Measurements from ENCODE around the gene MRPL54. TPM values are rescaled to one million over a fixed set of nuclear protein-coding genes. Genes with fewer than 3 reads are reported as not detected.

MRPL54 gene
- total and polyA plus RNA-seq, 2 experiments from 2014 or later = 29.7 to 89.9 TPM

DNA sequence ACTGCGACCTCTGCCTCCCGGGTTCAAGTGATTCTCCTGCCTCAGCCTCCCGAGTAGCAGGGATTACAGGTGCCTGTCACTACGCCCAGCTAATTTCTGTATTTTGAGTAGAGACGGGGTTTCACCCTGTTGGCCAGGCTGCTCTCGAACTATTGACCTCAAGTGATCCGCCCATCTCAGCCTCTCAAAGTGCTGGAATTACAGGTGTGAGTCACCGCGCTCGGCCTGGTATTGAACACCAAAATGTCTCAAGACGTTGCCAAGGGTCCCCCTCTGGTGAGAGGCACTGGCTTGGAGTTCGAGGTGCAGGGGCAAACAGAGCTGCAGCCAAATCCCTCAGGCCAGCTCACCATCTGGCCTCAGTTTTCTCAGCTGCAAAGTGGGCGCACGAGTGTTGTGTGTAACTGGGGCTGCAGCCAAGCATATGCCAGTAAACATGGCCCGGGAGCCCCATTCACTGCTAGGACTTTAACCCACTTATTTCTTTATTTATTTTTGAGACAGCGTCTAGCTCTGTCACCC is 46.3 kb upstream of the MRPL54 start:
- TF ChIP-seq ZNF114 (CRISPR knock-in tag; IDR thresholded peaks at IDR 0.05) (no peak), STAT1 (IDR thresholded peaks at IDR 0.05; ENCODE audit: unreplicated experiment) (no peak), EZH2phosphoT487 (IDR thresholded peaks at IDR 0.05; ENCODE audit: unreplicated experiment) (no peak)
- TF ChIP-seq, protein P1, sequence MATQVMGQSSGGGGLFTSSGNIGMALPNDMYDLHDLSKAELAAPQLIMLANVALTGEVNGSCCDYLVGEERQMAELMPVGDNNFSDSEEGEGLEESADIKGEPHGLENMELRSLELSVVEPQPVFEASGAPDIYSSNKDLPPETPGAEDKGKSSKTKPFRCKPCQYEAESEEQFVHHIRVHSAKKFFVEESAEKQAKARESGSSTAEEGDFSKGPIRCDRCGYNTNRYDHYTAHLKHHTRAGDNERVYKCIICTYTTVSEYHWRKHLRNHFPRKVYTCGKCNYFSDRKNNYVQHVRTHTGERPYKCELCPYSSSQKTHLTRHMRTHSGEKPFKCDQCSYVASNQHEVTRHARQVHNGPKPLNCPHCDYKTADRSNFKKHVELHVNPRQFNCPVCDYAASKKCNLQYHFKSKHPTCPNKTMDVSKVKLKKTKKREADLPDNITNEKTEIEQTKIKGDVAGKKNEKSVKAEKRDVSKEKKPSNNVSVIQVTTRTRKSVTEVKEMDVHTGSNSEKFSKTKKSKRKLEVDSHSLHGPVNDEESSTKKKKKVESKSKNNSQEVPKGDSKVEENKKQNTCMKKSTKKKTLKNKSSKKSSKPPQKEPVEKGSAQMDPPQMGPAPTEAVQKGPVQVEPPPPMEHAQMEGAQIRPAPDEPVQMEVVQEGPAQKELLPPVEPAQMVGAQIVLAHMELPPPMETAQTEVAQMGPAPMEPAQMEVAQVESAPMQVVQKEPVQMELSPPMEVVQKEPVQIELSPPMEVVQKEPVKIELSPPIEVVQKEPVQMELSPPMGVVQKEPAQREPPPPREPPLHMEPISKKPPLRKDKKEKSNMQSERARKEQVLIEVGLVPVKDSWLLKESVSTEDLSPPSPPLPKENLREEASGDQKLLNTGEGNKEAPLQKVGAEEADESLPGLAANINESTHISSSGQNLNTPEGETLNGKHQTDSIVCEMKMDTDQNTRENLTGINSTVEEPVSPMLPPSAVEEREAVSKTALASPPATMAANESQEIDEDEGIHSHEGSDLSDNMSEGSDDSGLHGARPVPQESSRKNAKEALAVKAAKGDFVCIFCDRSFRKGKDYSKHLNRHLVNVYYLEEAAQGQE (IDR thresholded peaks at IDR 0.05; ENCODE audit: unreplicated experiment) = no peak
- Mint-ChIP-seq H3K4me3 (no peak overlapping the region), H3K27me3 (ENCODE audit: insufficient read depth, low read depth, poor library complexity) (peaks cover 12% of the 10 kb centered on the region), H3K4me1 (no peaks in the 10 kb centered on the region), H3K9me3 (no peaks in the 10 kb centered on the region), H3K36me3 (ENCODE audit: low read depth) (no peaks in the 10 kb centered on the region), H3K27ac (no peak overlapping the region)
- Histone ChIP-seq H3K36me3 (ENCODE audit: insufficient read depth) (no peaks in the 10 kb centered on the region), H2AFZ (no peak overlapping the region), H3K4me3 (no peak overlapping the region), H3K9me2 (ENCODE audit: insufficient read depth) (no peaks in the 10 kb centered on the region), H4K20me1 (replicated peaks; ENCODE audit: insufficient read depth) (no peaks in the 10 kb centered on the region), H3K79me2 (replicated peaks; ENCODE audit: insufficient read depth) (no peaks in the 10 kb centered on the region), H3K27me3 (ENCODE audit: insufficient read depth) (no peaks in the 10 kb centered on the region), H3K4me2 (no peak overlapping the region), H3K4me1 (ENCODE audit: insufficient read depth) (no peaks in the 10 kb centered on the region), H3F3A (replicated peaks; ENCODE audit: low read depth) (0 out of 2 replicates have a peak, but pooled peaks cover 2% of the 10 kb centered on the region), H3K27ac (ENCODE audit: low read depth) (no peak overlapping the region)
- DNase-seq (ENCODE audit: low spot score) = no peak
- no peak for ATAC-seq

GRCh38 chr19:3719868-3720267 is 42.6 kb upstream of the MRPL54 start:
- no peak overlapping the region for H3K4me3 Mint-ChIP-seq
- H3K27me3 Mint-ChIP-seq (ENCODE audit: insufficient read depth, low read depth, poor library complexity) = peaks cover 15% of the 10 kb centered on the region
- ATAC-seq = no peak
- TF ChIP-seq CREB1 (CRISPR knock-in tag; IDR thresholded peaks at IDR 0.05; ENCODE audit: low read depth) (no peak), JUNB (IDR thresholded peaks at IDR 0.05; ENCODE audit: unreplicated experiment) (no peak), EZH2 (IDR thresholded peaks at IDR 0.05; ENCODE audit: low read depth, unreplicated experiment) (no peak), EZH2phosphoT487 (IDR thresholded peaks at IDR 0.05; ENCODE audit: unreplicated experiment) (no peak), ZNF114 (CRISPR knock-in tag; IDR thresholded peaks at IDR 0.05) (no peak)
- TF ChIP-seq, protein P1 (IDR thresholded peaks at IDR 0.05; ENCODE audit: unreplicated experiment) = no peak
- TF ChIP-seq, protein P2, sequence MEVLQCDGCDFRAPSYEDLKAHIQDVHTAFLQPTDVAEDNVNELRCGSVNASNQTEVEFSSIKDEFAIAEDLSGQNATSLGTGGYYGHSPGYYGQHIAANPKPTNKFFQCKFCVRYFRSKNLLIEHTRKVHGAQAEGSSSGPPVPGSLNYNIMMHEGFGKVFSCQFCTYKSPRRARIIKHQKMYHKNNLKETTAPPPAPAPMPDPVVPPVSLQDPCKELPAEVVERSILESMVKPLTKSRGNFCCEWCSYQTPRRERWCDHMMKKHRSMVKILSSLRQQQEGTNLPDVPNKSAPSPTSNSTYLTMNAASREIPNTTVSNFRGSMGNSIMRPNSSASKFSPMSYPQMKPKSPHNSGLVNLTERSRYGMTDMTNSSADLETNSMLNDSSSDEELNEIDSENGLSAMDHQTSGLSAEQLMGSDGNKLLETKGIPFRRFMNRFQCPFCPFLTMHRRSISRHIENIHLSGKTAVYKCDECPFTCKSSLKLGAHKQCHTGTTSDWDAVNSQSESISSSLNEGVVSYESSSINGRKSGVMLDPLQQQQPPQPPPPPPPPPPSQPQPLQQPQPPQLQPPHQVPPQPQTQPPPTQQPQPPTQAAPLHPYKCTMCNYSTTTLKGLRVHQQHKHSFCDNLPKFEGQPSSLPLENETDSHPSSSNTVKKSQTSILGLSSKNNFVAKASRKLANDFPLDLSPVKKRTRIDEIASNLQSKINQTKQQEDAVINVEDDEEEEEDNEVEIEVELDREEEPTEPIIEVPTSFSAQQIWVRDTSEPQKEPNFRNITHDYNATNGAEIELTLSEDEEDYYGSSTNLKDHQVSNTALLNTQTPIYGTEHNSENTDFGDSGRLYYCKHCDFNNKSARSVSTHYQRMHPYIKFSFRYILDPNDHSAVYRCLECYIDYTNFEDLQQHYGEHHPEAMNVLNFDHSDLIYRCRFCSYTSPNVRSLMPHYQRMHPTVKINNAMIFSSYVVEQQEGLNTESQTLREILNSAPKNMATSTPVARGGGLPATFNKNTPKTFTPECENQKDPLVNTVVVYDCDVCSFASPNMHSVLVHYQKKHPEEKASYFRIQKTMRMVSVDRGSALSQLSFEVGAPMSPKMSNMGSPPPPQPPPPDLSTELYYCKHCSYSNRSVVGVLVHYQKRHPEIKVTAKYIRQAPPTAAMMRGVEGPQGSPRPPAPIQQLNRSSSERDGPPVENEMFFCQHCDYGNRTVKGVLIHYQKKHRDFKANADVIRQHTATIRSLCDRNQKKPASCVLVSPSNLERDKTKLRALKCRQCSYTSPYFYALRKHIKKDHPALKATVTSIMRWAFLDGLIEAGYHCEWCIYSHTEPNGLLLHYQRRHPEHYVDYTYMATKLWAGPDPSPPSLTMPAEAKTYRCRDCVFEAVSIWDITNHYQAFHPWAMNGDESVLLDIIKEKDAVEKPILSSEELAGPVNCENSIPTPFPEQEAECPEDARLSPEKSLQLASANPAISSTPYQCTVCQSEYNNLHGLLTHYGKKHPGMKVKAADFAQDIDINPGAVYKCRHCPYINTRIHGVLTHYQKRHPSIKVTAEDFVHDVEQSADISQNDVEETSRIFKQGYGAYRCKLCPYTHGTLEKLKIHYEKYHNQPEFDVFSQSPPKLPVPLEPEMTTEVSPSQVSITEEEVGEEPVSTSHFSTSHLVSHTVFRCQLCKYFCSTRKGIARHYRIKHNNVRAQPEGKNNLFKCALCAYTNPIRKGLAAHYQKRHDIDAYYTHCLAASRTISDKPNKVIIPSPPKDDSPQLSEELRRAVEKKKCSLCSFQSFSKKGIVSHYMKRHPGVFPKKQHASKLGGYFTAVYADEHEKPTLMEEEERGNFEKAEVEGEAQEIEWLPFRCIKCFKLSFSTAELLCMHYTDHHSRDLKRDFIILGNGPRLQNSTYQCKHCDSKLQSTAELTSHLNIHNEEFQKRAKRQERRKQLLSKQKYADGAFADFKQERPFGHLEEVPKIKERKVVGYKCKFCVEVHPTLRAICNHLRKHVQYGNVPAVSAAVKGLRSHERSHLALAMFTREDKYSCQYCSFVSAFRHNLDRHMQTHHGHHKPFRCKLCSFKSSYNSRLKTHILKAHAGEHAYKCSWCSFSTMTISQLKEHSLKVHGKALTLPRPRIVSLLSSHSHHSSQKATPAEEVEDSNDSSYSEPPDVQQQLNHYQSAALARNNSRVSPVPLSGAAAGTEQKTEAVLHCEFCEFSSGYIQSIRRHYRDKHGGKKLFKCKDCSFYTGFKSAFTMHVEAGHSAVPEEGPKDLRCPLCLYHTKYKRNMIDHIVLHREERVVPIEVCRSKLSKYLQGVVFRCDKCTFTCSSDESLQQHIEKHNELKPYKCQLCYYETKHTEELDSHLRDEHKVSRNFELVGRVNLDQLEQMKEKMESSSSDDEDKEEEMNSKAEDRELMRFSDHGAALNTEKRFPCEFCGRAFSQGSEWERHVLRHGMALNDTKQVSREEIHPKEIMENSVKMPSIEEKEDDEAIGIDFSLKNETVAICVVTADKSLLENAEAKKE (CRISPR knock-in tag; IDR thresholded peaks at IDR 0.05) = no peak

More at GRCh38 chr19:3719868-3720267, 42.6 kb upstream of the MRPL54 start:
- Histone ChIP-seq H3K4me3 (no peak overlapping the region), H3K36me3 (ENCODE audit: insufficient read depth) (no peaks in the 10 kb centered on the region), H3K9me2 (ENCODE audit: insufficient read depth) (no peaks in the 10 kb centered on the region), H4K20me1 (replicated peaks; ENCODE audit: insufficient read depth) (no peaks in the 10 kb centered on the region), H2AFZ (no peak overlapping the region), H3K27me3 (ENCODE audit: insufficient read depth) (no peaks in the 10 kb centered on the region), H3K4me1 (ENCODE audit: insufficient read depth) (peaks cover 8% of the 10 kb centered on the region; the same call in 1 of the 2 replicates), H3K79me2 (replicated peaks; ENCODE audit: insufficient read depth) (no peaks in the 10 kb centered on the region), H3F3A (replicated peaks; ENCODE audit: low read depth) (no peaks in the 10 kb centered on the region), H3K27ac (ENCODE audit: low read depth) (no peak overlapping the region), H3K4me2 (no peak overlapping the region)
- no peak overlapping the region for H3K27ac Mint-ChIP-seq
- no peaks in the 10 kb centered on the region for H3K36me3 Mint-ChIP-seq (ENCODE audit: low read depth)
- H3K4me1 Mint-ChIP-seq = peaks cover 4% of the 10 kb centered on the region
- H3K9me3 Mint-ChIP-seq = no peaks in the 10 kb centered on the region
- DNase-seq (ENCODE audit: low spot score) = no peak
